Naive thymus-derived CD4-positive, alpha-beta T cell (primary cell): Measurements from ENCODE around the gene GNAO1. TPM values are rescaled to one million over a fixed set of nuclear protein-coding genes. Genes with fewer than 3 reads are reported as not detected.
A peak's percentile ranks its signal among the peaks of the same experiment; 100 is the strongest.

Source experiments
- ATAC-seq: fragments of 150-1000 bp; cut with Tn5 transposase; 2 replicates; pipeline ENCODE4 v1.10.0; 2021; ENCODE audit warnings: mild to moderate bottlenecking, moderate library complexity
- CTCF ChIA-PET: fragments of 350-600 bp; sonication (Branson Sonifier 250); formaldehyde crosslinking; loops from one replicate; lab custom pipeline; 2021; ENCODE audit warnings: antibody characterized with exemption; lab: Charles Lee
- POLR2A ChIA-PET: fragments of 350-600 bp; sonication (Branson Sonifier 250); formaldehyde crosslinking; loops from one replicate; lab custom pipeline; 2021; ENCODE audit warnings: antibody characterized with exemption, inconsistent platforms; lab: Charles Lee
- DNase-seq, 9 donors: peaks; one replicate each; pipeline versions ENCODE4 v3.0.0 to v3.0.0-alpha.2; 2020 to 2022; ENCODE audit warnings: mixed read lengths in 1 of 9
- H3K27ac ChIP-seq: one replicate; pipeline ENCODE4 v1.7.0; 2013; ENCODE audit warnings: mild to moderate bottlenecking, low read depth, low read length, moderate library complexity
- H3K27me3 ChIP-seq, 2 donors: one replicate each; pipeline ENCODE4 v1.7.0; 2013; ENCODE audit warnings: low read length in 2 of 2, mild to moderate bottlenecking in 2 of 2, moderate library complexity in 2 of 2; ENCODE audit not compliant: control insufficient read depth in 2 of 2, insufficient read depth in 2 of 2
- H3K36me3 ChIP-seq, 3 experiments: 1 replicate in 2 of 3; 2 replicates in 1 of 3; pipeline ENCODE4 v1.7.0; 2013; ENCODE audit warnings: low read length in 3 of 3, mild to moderate bottlenecking in 3 of 3, moderate library complexity in 1 of 3; ENCODE audit not compliant: insufficient read depth in 3 of 3, control insufficient read depth in 2 of 3
- H3K4me1 ChIP-seq, 2 donors: one replicate each; pipeline ENCODE4 v1.7.0; 2013; ENCODE audit warnings: low read length in 2 of 2, mild to moderate bottlenecking in 2 of 2, moderate library complexity in 1 of 2; ENCODE audit not compliant: control insufficient read depth in 2 of 2, insufficient read depth in 2 of 2
- H3K4me3 ChIP-seq: 2 replicates; pipeline ENCODE4 v1.7.0; 2013; ENCODE audit warnings: mild to moderate bottlenecking, low read length
- H3K9me3 ChIP-seq, 3 experiments: 1 replicate in 2 of 3; 2 replicates in 1 of 3; pipeline ENCODE4 v1.7.0; 2013; ENCODE audit warnings: low read length in 3 of 3; ENCODE audit not compliant: control insufficient read depth in 2 of 3
- H3K27ac Mint-ChIP-seq, 9 donors: one replicate each; pipeline ENCODE4 v1.8.0; 2020 to 2022; ENCODE audit warnings: mixed read lengths in 9 of 9, mild to moderate bottlenecking in 8 of 9, moderate library complexity in 5 of 9, inconsistent platforms in 2 of 9
- H3K27me3 Mint-ChIP-seq, 5 donors: one replicate each; pipeline ENCODE4 v1.8.0; 2021 to 2022; ENCODE audit warnings: mixed read lengths in 5 of 5, mild to moderate bottlenecking in 1 of 5
- H3K36me3 Mint-ChIP-seq, 5 donors: one replicate each; pipeline ENCODE4 v1.8.0; 2020 to 2022; ENCODE audit warnings: mixed read lengths in 5 of 5, mild to moderate bottlenecking in 3 of 5, inconsistent platforms in 1 of 5
- H3K4me1 Mint-ChIP-seq, 7 donors: one replicate each; pipeline ENCODE4 v1.8.0; 2020 to 2022; ENCODE audit warnings: mixed read lengths in 7 of 7, mild to moderate bottlenecking in 3 of 7, inconsistent platforms in 1 of 7
- H3K4me3 Mint-ChIP-seq, 10 donors: one replicate each; pipeline ENCODE4 v1.8.0; 2020 to 2022; ENCODE audit warnings: mild to moderate bottlenecking in 10 of 10, mixed read lengths in 10 of 10, moderate library complexity in 6 of 10, inconsistent platforms in 2 of 10
- H3K9me3 Mint-ChIP-seq, 11 donors: one replicate each; pipeline ENCODE4 v1.8.0; 2020 to 2022; ENCODE audit warnings: mixed read lengths in 11 of 11, mild to moderate bottlenecking in 4 of 11, inconsistent platforms in 1 of 11, moderate library complexity in 1 of 11
- intact Hi-C, 2 donors: fragments of 100-400 bp; cut with micrococcal nuclease; formaldehyde crosslinking; loops; one replicate each; pipeline ENCODE4 v1.15.1; 2023
- polyA plus RNA-seq, 2 donors: library from polyadenylated mRNA; unstranded; fragments of 300-500 nt; fragmentation: Illumina TruSeq; gene quantifications; one replicate each; pipeline ENCODE4 v1.2.3, GENCODE V29; 2021
- total RNA-seq, 6 experiments: library from RNA in 5 of 6; stranded (reverse) in 5 of 6; gene quantifications; 1 replicate in 5 of 6; 2 replicates in 1 of 6; pipeline ENCODE4 v1.2.3 and lab custom pipeline; 2021 to 2026

The GNAO1 gene
- total RNA-seq (1 to 10 TPM in 2 of 5 experiments, under 1 TPM in 2, not detected in 1; 0.43 to 5.4 (median 2.8) TPM), polyA plus RNA-seq (under 1 TPM in 1 of 2 donors, not detected in 1; 0.60 TPM), total RNA-seq (lab: John Stamatoyannopoulos, UW) (not detected)

- H3K36me3 ChIP-seq: no peaks in the 10 kb centered on the region
- Mint-ChIP-seq H3K4me1 (peaks cover 16 to 32% (median 25%) of the 10 kb centered on the region in 7 donors), H3K4me3 (peak within 1 kb of the TSS; percentile 67 to 82 (median 80)), H3K27ac (peak within 1 kb of the TSS in 1 of 9 donors; percentile 70), H3K27me3 (peaks cover 41 to 90% (median 43%) of the 10 kb centered on the region in 5 donors), H3K36me3 (peaks cover 0 to 6% (median 0%) of the 10 kb centered on the region in 5 donors), H3K9me3 (peaks cover 0 to 5% (median 0%) of the 10 kb centered on the region in 11 donors)
- ATAC-seq (peak; percentile 81), DNase-seq (peak in 5 of 9 donors; percentile 18 to 73 (median 43))
- no peaks in the 10 kb centered on the region for H3K9me3 ChIP-seq
- POLR2A ChIA-PET: no interaction called here
- H3K27ac ChIP-seq: no peak within 1 kb of the TSS
- H3K4me3 ChIP-seq: peak within 1 kb of the TSS; percentile 52
- H3K27me3 ChIP-seq: peaks cover 0 to 13% of the 10 kb centered on the region in 2 donors
- intact Hi-C loops: loop anchor here in 1 of 2 donors (2.0 to 10.0 kb wide), 6 partner anchors 36 to 1906 kb away; partner anchors contain the start of genes AMFR, IRX3, LPCAT2 and NUDT21
- H3K4me1 ChIP-seq: peaks cover 12 to 17% of the 10 kb centered on the region in 2 donors
- CTCF ChIA-PET: no interaction called here
Measured at GRCh38 chr16:56191156-56191815, at the start of gene GNAO1. GNAO1 (plus strand) TSS chr16:56191489; CDS start chr16:56192236, 747 bp downstream.

GRCh38 chr16:56143666-56144065 is 47.6 kb upstream of the GNAO1 start:
- no peaks in the 10 kb centered on the region for H3K9me3 Mint-ChIP-seq
- CTCF ChIA-PET: no interaction called here
- POLR2A ChIA-PET: no interaction called here
- Histone ChIP-seq H3K27ac (no peak overlapping the region), H3K4me3 (no peak overlapping the region), H3K9me3 (no peaks in the 10 kb centered on the region), H3K4me1 (no peaks in the 10 kb centered on the region), H3K36me3 (no peaks in the 10 kb centered on the region), H3K27me3 (no peaks in the 10 kb centered on the region)
- DNase-seq: no peak
- H3K27ac Mint-ChIP-seq: no peak overlapping the region
- no peak for ATAC-seq
- no peaks in the 10 kb centered on the region for H3K36me3 Mint-ChIP-seq
- H3K4me3 Mint-ChIP-seq: no peak overlapping the region
- H3K27me3 Mint-ChIP-seq: peaks cover 23 to 55% (median 32%) of the 10 kb centered on the region in 5 donors
- no peaks in the 10 kb centered on the region for H3K4me1 Mint-ChIP-seq
- intact Hi-C loops: no loop called here

- Mint-ChIP-seq H3K27ac (no peak overlapping the region), H3K27me3 (peaks cover 24 to 61% (median 43%) of the 10 kb centered on the region in 5 donors), H3K9me3 (no peaks in the 10 kb centered on the region), H3K4me1 (peaks cover 0 to 1% (median 0%) of the 10 kb centered on the region in 7 donors), H3K36me3 (no peaks in the 10 kb centered on the region), H3K4me3 (no peak overlapping the region)
- H3K36me3 ChIP-seq: no peaks in the 10 kb centered on the region
- no peak overlapping the region for H3K27ac ChIP-seq
- intact Hi-C loops: no loop called here
- no peaks in the 10 kb centered on the region for H3K27me3 ChIP-seq
- H3K4me3 ChIP-seq: no peak overlapping the region
- no peaks in the 10 kb centered on the region for H3K9me3 ChIP-seq
- ATAC-seq (no peak), DNase-seq (no peak)
- POLR2A ChIA-PET: no interaction called here
- no peaks in the 10 kb centered on the region for H3K4me1 ChIP-seq
- CTCF ChIA-PET: no interaction called here
Measured at GRCh38 chr16:56145369-56145768, 45.9 kb upstream of the GNAO1 start.

GRCh38 chr16:56151621-56152020 is 39.7 kb upstream of the GNAO1 start:
- Mint-ChIP-seq H3K9me3 (peaks cover 0 to 13% (median 2%) of the 10 kb centered on the region in 11 donors), H3K4me1 (peaks cover 0 to 1% (median 0%) of the 10 kb centered on the region in 7 donors), H3K27ac (no peak overlapping the region), H3K27me3 (peaks cover 15 to 55% (median 40%) of the 10 kb centered on the region in 5 donors), H3K36me3 (peaks cover 0 to 4% (median 0%) of the 10 kb centered on the region in 5 donors), H3K4me3 (no peak overlapping the region)
- intact Hi-C loops: no loop called here
- ChIA-PET CTCF (interaction anchor here (0.6 kb wide), 1 partner anchor 13 kb away, joined by 3 read pairs; no protein-coding TSS in a partner anchor), POLR2A (no interaction called here)
- Histone ChIP-seq H3K27ac (no peak overlapping the region), H3K36me3 (no peaks in the 10 kb centered on the region), H3K4me1 (no peaks in the 10 kb centered on the region), H3K9me3 (no peaks in the 10 kb centered on the region), H3K4me3 (no peak overlapping the region), H3K27me3 (no peaks in the 10 kb centered on the region)
- DNase-seq: no peak
- ATAC-seq: no peak

- CTCF ChIA-PET: no interaction called here
- Histone ChIP-seq H3K4me1 (no peaks in the 10 kb centered on the region), H3K36me3 (no peaks in the 10 kb centered on the region), H3K4me3 (no peak overlapping the region), H3K9me3 (no peaks in the 10 kb centered on the region), H3K27ac (no peak overlapping the region), H3K27me3 (no peaks in the 10 kb centered on the region)
- no peak for DNase-seq
- peaks cover 0 to 5% (median 0%) of the 10 kb centered on the region in 7 donors for H3K4me1 Mint-ChIP-seq
- H3K27me3 Mint-ChIP-seq: peaks cover 0 to 24% (median 0%) of the 10 kb centered on the region in 5 donors
- no peak overlapping the region for H3K4me3 Mint-ChIP-seq
- intact Hi-C loops: no loop called here
- no peak for ATAC-seq
- H3K36me3 Mint-ChIP-seq: no peaks in the 10 kb centered on the region
- POLR2A ChIA-PET: no interaction called here
- no peak overlapping the region for H3K27ac Mint-ChIP-seq
- H3K9me3 Mint-ChIP-seq: peaks cover 0 to 4% (median 0%) of the 10 kb centered on the region in 11 donors
Measured at GRCh38 chr16:56161658-56162057, 29.6 kb upstream of the GNAO1 start.

- H3K27ac Mint-ChIP-seq: no peak overlapping the region
- Histone ChIP-seq H3K27me3 (no peaks in the 10 kb centered on the region), H3K27ac (no peak overlapping the region), H3K4me3 (no peak overlapping the region), H3K9me3 (no peaks in the 10 kb centered on the region), H3K4me1 (no peaks in the 10 kb centered on the region), H3K36me3 (no peaks in the 10 kb centered on the region)
- ATAC-seq (no peak), DNase-seq (no peak)
- intact Hi-C loops: no loop called here
- CTCF ChIA-PET: no interaction called here
- H3K9me3 Mint-ChIP-seq: peaks cover 0 to 4% (median 0%) of the 10 kb centered on the region in 11 donors
- POLR2A ChIA-PET: no interaction called here
- H3K27me3 Mint-ChIP-seq: peaks cover 6 to 32% (median 6%) of the 10 kb centered on the region in 5 donors
- peaks cover 0 to 5% (median 0%) of the 10 kb centered on the region in 7 donors for H3K4me1 Mint-ChIP-seq
- no peak overlapping the region for H3K4me3 Mint-ChIP-seq
- H3K36me3 Mint-ChIP-seq: no peaks in the 10 kb centered on the region
Measured at GRCh38 chr16:56163089-56163488, 28.2 kb upstream of the GNAO1 start.
